ENCODE results near the gene ALG3. TPM values are rescaled to one million over a fixed set of nuclear protein-coding genes. Genes with fewer than 3 reads are reported as not detected.

The ALG3 gene
- total RNA-seq, 1 experiment from 2014 or later, result 62.2 TPM

GRCh38 chr3:184234224-184234623, 14.5 kb downstream of the ALG3 start:
- no peaks in the 10 kb centered on the region for H3K9me3 Mint-ChIP-seq
- H4K8ac ChIP-seq (replicated peaks; ENCODE audit: insufficient read length, low read depth, low read length), result no peak overlapping the region
- H3K9me3 ChIP-seq (ENCODE audit: control insufficient read depth, low read depth, low read length), result no peaks in the 10 kb centered on the region
- no peak overlapping the region for H4K91ac ChIP-seq (ENCODE audit: insufficient read length, low read depth, low read length)
- no peaks in the 10 kb centered on the region for H4K20me1 ChIP-seq (ENCODE audit: control insufficient read depth, insufficient read depth, insufficient read length)
- H3K36me3 Mint-ChIP-seq (ENCODE audit: insufficient read depth in 1 of 3, low read depth in 3 of 3), result no peaks in the 10 kb centered on the region; a peak in 1 of 7 replicates
- peaks cover 0 to 8% of the 10 kb centered on the region in 2 experiments; a peak in 3 of 4 replicates for H3K4me1 Mint-ChIP-seq
- no peak overlapping the region for H2BK12ac ChIP-seq (ENCODE audit: insufficient read length, low read depth, low read length)
- H3K79me1 ChIP-seq (ENCODE audit: insufficient read depth, low read depth, low read length, poor library complexity, severe bottlenecking), result no peaks in the 10 kb centered on the region
- H2AK5ac ChIP-seq (ENCODE audit: insufficient read length, low read length), result no peak overlapping the region
- H3K4ac ChIP-seq (ENCODE audit: low read depth, low read length), result no peak overlapping the region
- no peak overlapping the region for H3K4me2 ChIP-seq (ENCODE audit: insufficient read depth, insufficient read length, low read length)
- H2AFZ ChIP-seq (ENCODE audit: low read length), result no peak overlapping the region
- H3K4me1 ChIP-seq (ENCODE audit: insufficient read depth, low read length), result no peaks in the 10 kb centered on the region
- H4K5ac ChIP-seq (ENCODE audit: insufficient read length, low read depth, low read length), result no peak overlapping the region
- no peak overlapping the region for H3K27ac Mint-ChIP-seq
- no peaks in the 10 kb centered on the region for H3K79me2 ChIP-seq (ENCODE audit: insufficient read depth, low read length)
- H3K23me2 ChIP-seq (ENCODE audit: insufficient read length, low read depth, low read length, poor library complexity, severe bottlenecking), result peaks cover 15% of the 10 kb centered on the region
- H3K27ac ChIP-seq (ENCODE audit: insufficient read length, low read depth, low read length), result no peak overlapping the region
- H3K27me3 ChIP-seq (ENCODE audit: insufficient read depth, low read length), result peaks cover 27% of the 10 kb centered on the region
- no peak overlapping the region for H3K14ac ChIP-seq (ENCODE audit: insufficient read depth, low read length)
- no peak overlapping the region for H3K4me3 Mint-ChIP-seq
- no peak for DNase-seq
- no peak overlapping the region for H2BK120ac ChIP-seq (ENCODE audit: low read depth, low read length, poor library complexity, severe bottlenecking)
- H2BK5ac ChIP-seq (ENCODE audit: insufficient read length, low read length), result no peak overlapping the region
- no CpG with 5 or more reads among the region's 4 CpGs for WGBS (ENCODE audit: extremely low coverage, insufficient read length, low lambda C conversion rate)
- H3K9ac ChIP-seq (ENCODE audit: extremely low read depth, insufficient read length, low read length), result no peak overlapping the region
- H2BK20ac ChIP-seq (ENCODE audit: low read depth, low read length, poor library complexity, severe bottlenecking), result no peak overlapping the region
- H3T11ph ChIP-seq (ENCODE audit: low read length), result no peak overlapping the region
- H3K23ac ChIP-seq (ENCODE audit: insufficient read length, low read depth, low read length), result no peak overlapping the region
- no peak overlapping the region for H3K18ac ChIP-seq (ENCODE audit: insufficient read length, low read depth, low read length)
- H2BK15ac ChIP-seq (ENCODE audit: low read depth, low read length), result no peak overlapping the region
- peaks cover 41% of the 10 kb centered on the region for H3K27me3 Mint-ChIP-seq (ENCODE audit: low read depth)
- TF ChIP-seq CTCF (conservative IDR thresholded peaks at IDR 0.05), result no peak
- H3K56ac ChIP-seq (ENCODE audit: insufficient read length, low read depth, low read length), result no peak overlapping the region
